NCI-H146 treated with DMSO at 0.1 percent for 48 hours (cell line): Measurements from ENCODE around the gene C2orf76.

Experiments
- DNase-seq: peaks from one replicate; lab custom pipeline; 2025; ENCODE audit not compliant: unreplicated experiment; lab: John Stamatoyannopoulos, UW

C2orf76 gene

GRCh38 chr2:119266091-119266589, 100.5 kb downstream of the C2orf76 start:
- DNase-seq, result no peak

GRCh38 chr2:119265693-119266066, 101.0 kb downstream of the C2orf76 start:
- DNase-seq, result no peak

GRCh38 chr2:119264781-119265692, 101.6 kb downstream of the C2orf76 start:
- DNase-seq, result peak; percentile 71

- DNase-seq, result no peak
Observed at GRCh38 chr2:119263656-119264055, 103.0 kb downstream of the C2orf76 start.

- DNase-seq, result no peak
Observed at GRCh38 chr2:119263025-119263424, 103.6 kb downstream of the C2orf76 start.

- DNase-seq, result no peak
Observed at GRCh38 chr2:119261493-119262225, 105.0 kb downstream of the C2orf76 start.

GRCh38 chr2:119260646-119261492, 105.8 kb downstream of the C2orf76 start:
- DNase-seq, result no peak

GRCh38 chr2:119259296-119259860, 107.3 kb downstream of the C2orf76 start:
- peak; percentile 33 for DNase-seq

GRCh38 chr2:119257198-119257597, 109.4 kb downstream of the C2orf76 start:
- no peak for DNase-seq

- no peak for DNase-seq
Observed at GRCh38 chr2:119256582-119256921, 110.1 kb downstream of the C2orf76 start.

- DNase-seq, result no peak
Observed at GRCh38 chr2:119255760-119256581, 110.7 kb downstream of the C2orf76 start.

- DNase-seq, result no peak
Observed at GRCh38 chr2:119254601-119255080, 112.0 kb downstream of the C2orf76 start.

GRCh38 chr2:119253760-119254600, 112.7 kb downstream of the C2orf76 start:
- DNase-seq, result no peak

- DNase-seq, result no peak
Observed at GRCh38 chr2:119253114-119253702, 113.4 kb downstream of the C2orf76 start.
